Stimulated activated CD8-positive, alpha-beta memory T cell treated with anti-CD3 and anti-CD28 coated beads, Interleukin-12 subunit alpha, Interleukin-12 subunit beta, amount 100 ng/mL, for 1 hour (primary cell): ENCODE results near the gene RASA3.

Experiments used
- DNase-seq: peaks from one replicate; pipeline ENCODE4 v3.0.0-alpha.2; 2020; ENCODE audit warnings: low read depth

The RASA3 gene

GRCh38 chr13:114065926-114066774, 66.3 kb downstream of the RASA3 start:
- DNase-seq, result no peak

- peak; percentile 60 for DNase-seq
Observed at GRCh38 chr13:114065141-114065925, 67.1 kb downstream of the RASA3 start.

GRCh38 chr13:114064450-114065140, 67.8 kb downstream of the RASA3 start:
- no peak for DNase-seq

- DNase-seq, result no peak
Observed at GRCh38 chr13:114063545-114064449, 68.6 kb downstream of the RASA3 start.

- DNase-seq, result no peak
Observed at GRCh38 chr13:114062754-114063153, 69.7 kb downstream of the RASA3 start.

- no peak for DNase-seq
Observed at GRCh38 chr13:114062341-114062740, 70.1 kb downstream of the RASA3 start.

GRCh38 chr13:114061744-114062143, 70.7 kb downstream of the RASA3 start:
- DNase-seq, result no peak

- DNase-seq, result no peak
Observed at GRCh38 chr13:114061047-114061446, 71.4 kb downstream of the RASA3 start.

- DNase-seq, result no peak
Observed at GRCh38 chr13:114059946-114060860, 72.2 kb downstream of the RASA3 start.

- no peak for DNase-seq
Observed at GRCh38 chr13:114059428-114059827, 73.0 kb downstream of the RASA3 start.

- DNase-seq, result no peak
Observed at GRCh38 chr13:114058051-114058867, 74.2 kb downstream of the RASA3 start.

GRCh38 chr13:114057166-114058050, 75.0 kb downstream of the RASA3 start:
- DNase-seq, result no peak

GRCh38 chr13:114056205-114057013, 76.0 kb downstream of the RASA3 start:
- no peak for DNase-seq

GRCh38 chr13:114055766-114056165, 76.7 kb downstream of the RASA3 start:
- no peak for DNase-seq

GRCh38 chr13:114054830-114055439, 77.5 kb downstream of the RASA3 start:
- DNase-seq, result no peak

- DNase-seq, result no peak
Observed at GRCh38 chr13:114054264-114054663, 78.2 kb downstream of the RASA3 start.

- no peak for DNase-seq
Observed at GRCh38 chr13:114053026-114053425, 79.4 kb downstream of the RASA3 start.
